ENCODE data around the gene SCUBE1.

The SCUBE1 gene

GRCh38 chr22:43187171-43188099, 155.7 kb downstream of the SCUBE1 start:
- peak; percentile 91 to 97 for DNase-seq

- DNase-seq = peak in 1 of 2 experiments; percentile 45
These were observed 156.7 kb downstream of the SCUBE1 start, which contains the start of gene TTLL12 for GRCh38 chr22:43186272-43187170. Gene TTLL12 (minus strand): TSS chr22:43187134. CDS start chr22:43187069, 65 bp downstream.

- no peak for DNase-seq
These were observed 157.3 kb downstream of the SCUBE1 start for GRCh38 chr22:43185860-43186261.

GRCh38 chr22:43183496-43184277, 159.5 kb downstream of the SCUBE1 start:
- no peak for DNase-seq

GRCh38 chr22:43182726-43183125, 160.4 kb downstream of the SCUBE1 start:
- DNase-seq = no peak

- no peak for DNase-seq
These were observed 161.1 kb downstream of the SCUBE1 start for GRCh38 chr22:43182118-43182517.

- no peak for DNase-seq
These were observed 161.7 kb downstream of the SCUBE1 start for GRCh38 chr22:43181321-43182076.

- DNase-seq = no peak
These were observed 162.5 kb downstream of the SCUBE1 start for GRCh38 chr22:43180670-43181069.

GRCh38 chr22:43179911-43180195, 163.3 kb downstream of the SCUBE1 start:
- no peak for DNase-seq

- DNase-seq = no peak
These were observed 163.8 kb downstream of the SCUBE1 start for GRCh38 chr22:43179146-43179910.

GRCh38 chr22:43177479-43177878, 165.7 kb downstream of the SCUBE1 start:
- DNase-seq = no peak

GRCh38 chr22:43176090-43176489, 167.1 kb downstream of the SCUBE1 start:
- DNase-seq = no peak

GRCh38 chr22:43174941-43175531, 168.1 kb downstream of the SCUBE1 start:
- no peak for DNase-seq

- DNase-seq = no peak
These were observed 169.0 kb downstream of the SCUBE1 start for GRCh38 chr22:43173976-43174720.

- no peak for DNase-seq
These were observed 169.6 kb downstream of the SCUBE1 start for GRCh38 chr22:43173566-43173965.

GRCh38 chr22:43172191-43172590, 171.0 kb downstream of the SCUBE1 start:
- DNase-seq = no peak

GRCh38 chr22:43171607-43172006, 171.6 kb downstream of the SCUBE1 start:
- no peak for DNase-seq

GRCh38 chr22:43171019-43171491, 172.1 kb downstream of the SCUBE1 start:
- DNase-seq = no peak

- DNase-seq = no peak
These were observed 173.1 kb downstream of the SCUBE1 start for GRCh38 chr22:43170131-43170480.
